Measurements from ENCODE around the gene CDC14B.
"Not testable (repeated sequence)": the region's sequence is repeated elsewhere in the genome, so short reads cannot be mapped to it uniquely, and the experiment has no call there.

Gene CDC14B

GRCh38 chr9:96633579-96633978 is 13.9 kb upstream of the CDC14B start:
- DNase-seq (ENCODE audit: extremely low read depth in 1 of 2, low read depth in 1 of 2) = not testable (repeated sequence)

- DNase-seq (ENCODE audit: extremely low read depth in 1 of 2, low read depth in 1 of 2) = no peak
These were observed 7.3 kb upstream of the CDC14B start for GRCh38 chr9:96626912-96627311.

- no peak for DNase-seq (ENCODE audit: extremely low read depth in 1 of 2, low read depth in 1 of 2)
These were observed 2.0 kb upstream of the CDC14B start for GRCh38 chr9:96621618-96622017.

- DNase-seq (ENCODE audit: extremely low read depth in 1 of 2, low read depth in 1 of 2) = no peak
These were observed 1.2 kb upstream of the CDC14B start for GRCh38 chr9:96620832-96621269.

- DNase-seq (ENCODE audit: extremely low read depth in 1 of 2, low read depth in 1 of 2) = no peak
These were observed 505 bp upstream of the CDC14B start for GRCh38 chr9:96620181-96620514.

- no peak for DNase-seq (ENCODE audit: extremely low read depth in 1 of 2, low read depth in 1 of 2)
These were observed 548 bp downstream of the CDC14B start for GRCh38 chr9:96619124-96619465.

- no peak for DNase-seq (ENCODE audit: extremely low read depth in 1 of 2, low read depth in 1 of 2)
These were observed 1.2 kb downstream of the CDC14B start for GRCh38 chr9:96618209-96619123.

- no peak for DNase-seq (ENCODE audit: extremely low read depth in 1 of 2, low read depth in 1 of 2)
These were observed 2.0 kb downstream of the CDC14B start for GRCh38 chr9:96617439-96618185.

GRCh38 chr9:96616817-96617438 is 2.7 kb downstream of the CDC14B start:
- no peak for DNase-seq (ENCODE audit: extremely low read depth in 1 of 2, low read depth in 1 of 2)

GRCh38 chr9:96615411-96615810 is 4.2 kb downstream of the CDC14B start:
- no peak for DNase-seq (ENCODE audit: extremely low read depth in 1 of 2, low read depth in 1 of 2)

GRCh38 chr9:96614664-96615063 is 5.0 kb downstream of the CDC14B start:
- not testable (repeated sequence) for DNase-seq (ENCODE audit: extremely low read depth in 1 of 2, low read depth in 1 of 2)

GRCh38 chr9:96612966-96613589 is 6.6 kb downstream of the CDC14B start:
- no peak for DNase-seq (ENCODE audit: extremely low read depth in 1 of 2, low read depth in 1 of 2)

- no peak for DNase-seq (ENCODE audit: extremely low read depth in 1 of 2, low read depth in 1 of 2)
These were observed 7.3 kb downstream of the CDC14B start for GRCh38 chr9:96612105-96612965.

GRCh38 chr9:96611302-96611701 is 8.3 kb downstream of the CDC14B start:
- DNase-seq (ENCODE audit: extremely low read depth in 1 of 2, low read depth in 1 of 2) = no peak

- no peak for DNase-seq (ENCODE audit: extremely low read depth in 1 of 2, low read depth in 1 of 2)
These were observed 9.9 kb downstream of the CDC14B start for GRCh38 chr9:96609732-96610131.

GRCh38 chr9:96607971-96608370 is 11.7 kb downstream of the CDC14B start:
- DNase-seq (ENCODE audit: extremely low read depth in 1 of 2, low read depth in 1 of 2) = no peak

GRCh38 chr9:96605328-96605727 is 14.3 kb downstream of the CDC14B start:
- no peak for DNase-seq (ENCODE audit: extremely low read depth in 1 of 2, low read depth in 1 of 2)

- no peak for DNase-seq (ENCODE audit: extremely low read depth in 1 of 2, low read depth in 1 of 2)
These were observed 15.7 kb downstream of the CDC14B start for GRCh38 chr9:96604004-96604319.

GRCh38 chr9:96603305-96604003 is 16.2 kb downstream of the CDC14B start:
- no peak for DNase-seq (ENCODE audit: extremely low read depth in 1 of 2, low read depth in 1 of 2)

- no peak for DNase-seq (ENCODE audit: extremely low read depth in 1 of 2, low read depth in 1 of 2)
These were observed 20.3 kb downstream of the CDC14B start for GRCh38 chr9:96599298-96599697.

All from activated CD8-positive, alpha-beta memory T cell treated with anti-CD3 and anti-CD28 coated beads for 1 hour (primary cell).